Cardiac muscle cell (in vitro differentiated cells and primary cell): ENCODE data around the gene HES5. TPM values are rescaled to one million over a fixed set of nuclear protein-coding genes. Genes with fewer than 3 reads are reported as not detected.

Experiments used
- DNase-seq, 2 donors: peaks; one replicate each; pipeline versions ENCODE4 v3.0.0 to v3.0.0-alpha.2; 2010 to 2017; ENCODE audit warnings: low read depth in 1 of 2, low spot score in 1 of 2
- H3K27ac ChIP-seq: fragments of 200-600 bp; sonication (generic); 2 replicates; pipeline ENCODE4 v1.5.1; 2016
- H3K27me3 ChIP-seq: fragments of 200-600 bp; sonication (generic); 2 replicates; pipeline ENCODE4 v1.6.0; 2016; ENCODE audit warnings: control low read depth
- H3K36me3 ChIP-seq: fragments of 200-600 bp; sonication (generic); 2 replicates; pipeline ENCODE4 v1.5.1; 2016; ENCODE audit warnings: control low read depth
- H3K4me1 ChIP-seq: fragments of 200-600 bp; sonication (generic); 2 replicates; pipeline ENCODE4 v1.8.1; 2017; ENCODE audit warnings: low read depth, mild to moderate bottlenecking, mixed run types
- H3K4me3 ChIP-seq: fragments of 200-600 bp; sonication (generic); 2 replicates; pipeline ENCODE4 v1.5.1; 2016; ENCODE audit warnings: mild to moderate bottlenecking
- H3K9me3 ChIP-seq: fragments of 200-600 bp; sonication (generic); 2 replicates; pipeline ENCODE4 v1.5.1; 2017; ENCODE audit warnings: low read depth, mild to moderate bottlenecking, control low read depth
- polyA plus RNA-seq: library from polyadenylated mRNA; unstranded; fragments of >200 nt; fragmentation: Nextera tagmentation; extraction: Ambion mirVana; gene quantifications from 2 replicates; pipeline ENCODE4 v1.2.1, GENCODE V29; 2016
- total RNA-seq: library from RNA; depleted of rRNA; stranded (reverse); fragments of >200 nt; gene quantifications from 2 replicates; pipeline ENCODE4 v1.2.3, GENCODE V29; 2016
- TF ChIP-seq, protein P1 (sequence below): IDR thresholded peaks from 2 replicates; pipeline ENCODE4 v1.5.1; 2012; ENCODE audit warnings: low read depth, mild to moderate bottlenecking, low read length

Gene HES5
- total and polyA plus RNA-seq, 2 experiments from 2014 or later = not detected

DNA sequence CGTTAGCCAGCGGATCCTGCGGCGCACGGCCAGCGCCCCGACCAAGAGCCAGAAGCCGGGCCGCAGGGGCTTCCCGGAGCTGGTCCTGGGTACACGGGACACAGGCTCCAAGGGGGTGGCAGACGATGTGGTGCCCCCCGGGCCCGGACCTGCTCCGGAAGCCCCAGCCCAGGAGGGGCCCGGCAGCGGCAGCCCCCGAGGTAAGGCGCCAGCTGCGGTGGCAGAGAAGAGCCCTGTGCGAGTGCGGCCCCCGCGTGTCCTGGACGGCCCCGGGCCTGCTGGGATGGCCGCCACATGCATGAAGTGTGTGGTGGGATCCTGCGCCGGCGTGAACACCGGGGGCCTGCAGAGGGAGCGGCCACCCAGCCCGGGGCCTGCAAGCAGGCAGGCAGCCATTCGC, 27.9 kb downstream of the HES5 start:
- Histone ChIP-seq H3K27me3 (no peaks in the 10 kb centered on the region), H3K4me1 (no peaks in the 10 kb centered on the region), H3K36me3 (no peaks in the 10 kb centered on the region), H3K27ac (no peak overlapping the region), H3K9me3 (no peaks in the 10 kb centered on the region), H3K4me3 (no peak overlapping the region)
- no peak for DNase-seq
- TF ChIP-seq, protein P1, sequence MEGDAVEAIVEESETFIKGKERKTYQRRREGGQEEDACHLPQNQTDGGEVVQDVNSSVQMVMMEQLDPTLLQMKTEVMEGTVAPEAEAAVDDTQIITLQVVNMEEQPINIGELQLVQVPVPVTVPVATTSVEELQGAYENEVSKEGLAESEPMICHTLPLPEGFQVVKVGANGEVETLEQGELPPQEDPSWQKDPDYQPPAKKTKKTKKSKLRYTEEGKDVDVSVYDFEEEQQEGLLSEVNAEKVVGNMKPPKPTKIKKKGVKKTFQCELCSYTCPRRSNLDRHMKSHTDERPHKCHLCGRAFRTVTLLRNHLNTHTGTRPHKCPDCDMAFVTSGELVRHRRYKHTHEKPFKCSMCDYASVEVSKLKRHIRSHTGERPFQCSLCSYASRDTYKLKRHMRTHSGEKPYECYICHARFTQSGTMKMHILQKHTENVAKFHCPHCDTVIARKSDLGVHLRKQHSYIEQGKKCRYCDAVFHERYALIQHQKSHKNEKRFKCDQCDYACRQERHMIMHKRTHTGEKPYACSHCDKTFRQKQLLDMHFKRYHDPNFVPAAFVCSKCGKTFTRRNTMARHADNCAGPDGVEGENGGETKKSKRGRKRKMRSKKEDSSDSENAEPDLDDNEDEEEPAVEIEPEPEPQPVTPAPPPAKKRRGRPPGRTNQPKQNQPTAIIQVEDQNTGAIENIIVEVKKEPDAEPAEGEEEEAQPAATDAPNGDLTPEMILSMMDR = no peak

- H3K4me1 ChIP-seq = no peaks in the 10 kb centered on the region
Measured at GRCh38 chr1:2501820-2502119, 28.3 kb downstream of the HES5 start.

GRCh38 chr1:2501041-2501819, 28.8 kb downstream of the HES5 start:
- TF ChIP-seq, protein P1 = no peak
- H3K4me3 ChIP-seq = no peak overlapping the region
- no peak overlapping the region for H3K27ac ChIP-seq
- H3K36me3 ChIP-seq = no peaks in the 10 kb centered on the region
- no peaks in the 10 kb centered on the region for H3K4me1 ChIP-seq
- DNase-seq = no peak
- peaks cover 5% of the 10 kb centered on the region for H3K27me3 ChIP-seq
- H3K9me3 ChIP-seq = no peaks in the 10 kb centered on the region

More at GRCh38 chr1:2501820-2502119, 28.3 kb downstream of the HES5 start:
- Histone ChIP-seq H3K9me3 (no peaks in the 10 kb centered on the region), H3K4me3 (no peak overlapping the region), H3K27ac (no peak overlapping the region), H3K27me3 (peaks cover 2% of the 10 kb centered on the region), H3K36me3 (no peaks in the 10 kb centered on the region)
- TF ChIP-seq, protein P1 = no peak
- DNase-seq = no peak

DNA sequence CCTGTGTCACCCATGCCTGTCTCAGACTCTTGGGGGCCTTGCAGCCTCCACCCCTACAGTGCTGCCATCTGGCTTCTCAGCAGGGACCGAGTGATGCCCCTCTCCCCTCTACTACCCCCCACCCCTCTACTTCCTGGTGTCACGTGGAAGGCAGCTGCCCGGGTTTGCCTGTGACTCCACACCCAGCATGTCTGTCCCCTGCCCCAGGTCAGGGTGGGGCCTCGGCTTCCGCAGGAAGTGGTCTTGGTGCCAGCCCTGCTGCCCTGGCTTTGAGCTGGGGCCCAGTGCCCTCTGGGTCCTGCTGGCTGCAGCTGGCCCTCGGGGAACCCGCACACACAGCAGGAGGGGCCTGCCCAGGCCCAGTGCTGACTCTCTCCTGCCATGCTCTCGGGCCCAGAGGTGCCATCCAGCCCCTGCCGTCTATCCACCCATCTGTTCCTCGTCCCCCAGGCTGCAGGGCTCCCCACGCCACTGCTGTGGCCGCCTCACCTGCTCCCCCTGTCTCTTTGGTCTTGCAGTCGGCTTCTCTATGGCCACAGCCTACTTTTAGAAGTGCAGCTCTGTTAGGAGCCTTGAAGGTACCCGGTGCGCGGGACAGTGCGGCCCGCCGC, 30.0 kb downstream of the HES5 start:
- Histone ChIP-seq H3K4me3 (no peak overlapping the region), H3K9me3 (no peaks in the 10 kb centered on the region), H3K36me3 (no peaks in the 10 kb centered on the region), H3K4me1 (no peaks in the 10 kb centered on the region), H3K27ac (no peak overlapping the region), H3K27me3 (peaks cover 5% of the 10 kb centered on the region)
- TF ChIP-seq, protein P1 = no peak
- no peak for DNase-seq

GRCh38 chr1:2499260-2499659, 30.8 kb downstream of the HES5 start:
- H3K27me3 ChIP-seq = peaks cover 5% of the 10 kb centered on the region
- H3K36me3 ChIP-seq = no peaks in the 10 kb centered on the region
- no peaks in the 10 kb centered on the region for H3K4me1 ChIP-seq
- H3K9me3 ChIP-seq = no peaks in the 10 kb centered on the region
- DNase-seq = no peak
- no peak overlapping the region for H3K4me3 ChIP-seq
- no peak overlapping the region for H3K27ac ChIP-seq
- TF ChIP-seq, protein P1 = no peak
